Naive thymus-derived CD4-positive, alpha-beta T cell (primary cell): ENCODE results near the gene ANKRD24. TPM values are rescaled to one million over a fixed set of nuclear protein-coding genes. Genes with fewer than 3 reads are reported as not detected.
"Not testable (repeated sequence)": the region's sequence is repeated elsewhere in the genome, so short reads cannot be mapped to it uniquely, and the experiment has no call there.

Source experiments
- ATAC-seq: fragments of 150-1000 bp; cut with Tn5 transposase; 2 replicates; pipeline ENCODE4 v1.10.0; 2021; ENCODE audit warnings: mild to moderate bottlenecking, moderate library complexity
- CTCF ChIA-PET: fragments of 350-600 bp; sonication (Branson Sonifier 250); formaldehyde crosslinking; loops from one replicate; lab custom pipeline; 2021; ENCODE audit warnings: antibody characterized with exemption; lab: Charles Lee
- POLR2A ChIA-PET: fragments of 350-600 bp; sonication (Branson Sonifier 250); formaldehyde crosslinking; loops from one replicate; lab custom pipeline; 2021; ENCODE audit warnings: antibody characterized with exemption, inconsistent platforms; lab: Charles Lee
- DNase-seq, 9 donors: peaks; one replicate each; pipeline versions ENCODE4 v3.0.0 to v3.0.0-alpha.2; 2020 to 2022; ENCODE audit warnings: mixed read lengths in 1 of 9
- H3K27ac ChIP-seq: one replicate; pipeline ENCODE4 v1.7.0; 2013; ENCODE audit warnings: mild to moderate bottlenecking, low read depth, low read length, moderate library complexity
- H3K27me3 ChIP-seq, 2 donors: one replicate each; pipeline ENCODE4 v1.7.0; 2013; ENCODE audit warnings: low read length in 2 of 2, mild to moderate bottlenecking in 2 of 2, moderate library complexity in 2 of 2; ENCODE audit not compliant: control insufficient read depth in 2 of 2, insufficient read depth in 2 of 2
- H3K36me3 ChIP-seq, 3 experiments: 1 replicate in 2 of 3; 2 replicates in 1 of 3; pipeline ENCODE4 v1.7.0; 2013; ENCODE audit warnings: low read length in 3 of 3, mild to moderate bottlenecking in 3 of 3, moderate library complexity in 1 of 3; ENCODE audit not compliant: insufficient read depth in 3 of 3, control insufficient read depth in 2 of 3
- H3K4me1 ChIP-seq, 2 donors: one replicate each; pipeline ENCODE4 v1.7.0; 2013; ENCODE audit warnings: low read length in 2 of 2, mild to moderate bottlenecking in 2 of 2, moderate library complexity in 1 of 2; ENCODE audit not compliant: control insufficient read depth in 2 of 2, insufficient read depth in 2 of 2
- H3K4me3 ChIP-seq: 2 replicates; pipeline ENCODE4 v1.7.0; 2013; ENCODE audit warnings: mild to moderate bottlenecking, low read length
- H3K9me3 ChIP-seq, 3 experiments: 1 replicate in 2 of 3; 2 replicates in 1 of 3; pipeline ENCODE4 v1.7.0; 2013; ENCODE audit warnings: low read length in 3 of 3; ENCODE audit not compliant: control insufficient read depth in 2 of 3
- H3K27ac Mint-ChIP-seq, 9 donors: one replicate each; pipeline ENCODE4 v1.8.0; 2020 to 2022; ENCODE audit warnings: mixed read lengths in 9 of 9, mild to moderate bottlenecking in 8 of 9, moderate library complexity in 5 of 9, inconsistent platforms in 2 of 9
- H3K27me3 Mint-ChIP-seq, 5 donors: one replicate each; pipeline ENCODE4 v1.8.0; 2021 to 2022; ENCODE audit warnings: mixed read lengths in 5 of 5, mild to moderate bottlenecking in 1 of 5
- H3K36me3 Mint-ChIP-seq, 5 donors: one replicate each; pipeline ENCODE4 v1.8.0; 2020 to 2022; ENCODE audit warnings: mixed read lengths in 5 of 5, mild to moderate bottlenecking in 3 of 5, inconsistent platforms in 1 of 5
- H3K4me1 Mint-ChIP-seq, 7 donors: one replicate each; pipeline ENCODE4 v1.8.0; 2020 to 2022; ENCODE audit warnings: mixed read lengths in 7 of 7, mild to moderate bottlenecking in 3 of 7, inconsistent platforms in 1 of 7
- H3K4me3 Mint-ChIP-seq, 10 donors: one replicate each; pipeline ENCODE4 v1.8.0; 2020 to 2022; ENCODE audit warnings: mild to moderate bottlenecking in 10 of 10, mixed read lengths in 10 of 10, moderate library complexity in 6 of 10, inconsistent platforms in 2 of 10
- H3K9me3 Mint-ChIP-seq, 11 donors: one replicate each; pipeline ENCODE4 v1.8.0; 2020 to 2022; ENCODE audit warnings: mixed read lengths in 11 of 11, mild to moderate bottlenecking in 4 of 11, inconsistent platforms in 1 of 11, moderate library complexity in 1 of 11
- intact Hi-C, 2 donors: fragments of 100-400 bp; cut with micrococcal nuclease; formaldehyde crosslinking; loops; one replicate each; pipeline ENCODE4 v1.15.1; 2023
- polyA plus RNA-seq, 2 donors: library from polyadenylated mRNA; unstranded; fragments of 300-500 nt; fragmentation: Illumina TruSeq; gene quantifications; one replicate each; pipeline ENCODE4 v1.2.3, GENCODE V29; 2021
- total RNA-seq, 6 experiments: library from RNA in 5 of 6; stranded (reverse) in 5 of 6; gene quantifications; 1 replicate in 5 of 6; 2 replicates in 1 of 6; pipeline ENCODE4 v1.2.3 and lab custom pipeline; 2021 to 2026

The ANKRD24 gene
- total and polyA plus RNA-seq, 7 experiments from 2014 or later = 0.17 to 2.8 (median 1.9) TPM; not detected in 1

DNA sequence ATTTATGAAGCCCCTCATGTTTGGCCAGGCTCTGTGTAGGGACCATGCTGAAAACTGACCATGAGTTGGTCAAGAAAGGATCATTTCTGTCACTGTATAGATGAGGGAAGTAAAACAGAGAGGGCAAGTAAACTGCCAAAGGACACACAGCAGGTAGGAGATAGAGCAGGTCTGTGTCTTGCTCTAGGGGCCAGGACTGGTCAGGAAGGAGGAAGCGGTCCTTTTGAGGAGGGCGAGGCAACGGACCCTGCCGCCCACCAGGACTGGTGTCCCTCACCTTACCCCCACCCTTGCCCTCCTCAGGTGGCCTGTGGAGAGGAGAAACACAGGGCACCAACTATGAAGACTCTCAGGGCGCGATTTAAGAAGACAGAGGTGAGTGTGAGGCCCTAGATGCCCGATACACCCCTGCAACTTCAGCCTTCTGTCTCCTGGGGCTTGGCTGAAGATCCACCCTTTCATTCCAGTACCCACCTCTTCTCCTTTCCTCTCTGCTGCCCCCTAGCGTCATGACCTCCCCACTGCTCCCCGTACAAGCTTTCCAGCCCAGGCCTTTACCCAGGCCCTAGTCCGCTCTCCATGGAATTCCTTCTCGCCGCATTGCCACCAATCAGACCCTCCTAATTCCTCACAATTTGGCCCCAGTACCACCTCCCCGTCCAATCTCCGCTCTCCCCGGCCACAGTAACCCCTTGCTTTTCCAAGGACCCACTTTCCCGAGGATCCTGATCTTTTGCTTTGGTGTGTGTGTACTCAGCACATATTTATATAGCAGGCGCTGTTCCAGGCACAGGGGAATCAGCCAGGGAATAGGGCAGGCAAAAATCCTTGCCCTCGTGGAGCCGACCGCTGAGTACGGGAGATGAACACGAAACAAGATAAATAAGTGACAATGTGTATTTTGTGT lies 3.9 kb downstream of the ANKRD24 start:
- Histone ChIP-seq H3K27ac (no peak overlapping the region), H3K4me3 (no peak overlapping the region), H3K36me3 (peaks cover 0 to 6% (median 0%) of the 10 kb centered on the region in 3 experiments), H3K9me3 (no peaks in the 10 kb centered on the region), H3K4me1 (peaks cover 3 to 6% of the 10 kb centered on the region in 2 donors), H3K27me3 (no peaks in the 10 kb centered on the region)
- ChIA-PET POLR2A (interaction anchor here (0.5 kb wide), 1 partner anchor 484 kb away, joined by 3 read pairs; the partner anchor contains the start of gene MYDGF), CTCF (interaction anchor here (0.6 kb wide), 1 partner anchor 199 kb away, joined by 3 read pairs; no protein-coding TSS in a partner anchor)
- peak overlapping the region in 1 of 10 donors; percentile 63 for H3K4me3 Mint-ChIP-seq
- peaks cover 0 to 7% (median 0%) of the 10 kb centered on the region in 11 donors for H3K9me3 Mint-ChIP-seq
- H3K27ac Mint-ChIP-seq = peak overlapping the region in 2 of 9 donors; percentile 14 to 63
- intact Hi-C loops = loop anchor here in 1 of 2 donors (1.0 kb wide), 1 partner anchor 200 kb away; no protein-coding TSS in a partner anchor
- peaks cover 0 to 3% (median 0%) of the 10 kb centered on the region in 5 donors for H3K27me3 Mint-ChIP-seq
- peaks cover 0 to 3% (median 0%) of the 10 kb centered on the region in 5 donors for H3K36me3 Mint-ChIP-seq
- peak; percentile 49 to 84 (median 65) for DNase-seq
- peak; percentile 76 for ATAC-seq
- H3K4me1 Mint-ChIP-seq = peaks cover 5 to 31% (median 17%) of the 10 kb centered on the region in 7 donors

- POLR2A ChIA-PET = interaction anchor here (0.6 kb wide), 1 partner anchor 423 kb away, joined by 3 read pairs; no protein-coding TSS in a partner anchor
- Mint-ChIP-seq H3K27me3 (peaks cover 0 to 3% (median 0%) of the 10 kb centered on the region in 5 donors), H3K4me1 (peaks cover 5 to 25% (median 9%) of the 10 kb centered on the region in 7 donors), H3K9me3 (peaks cover 0 to 5% (median 0%) of the 10 kb centered on the region in 11 donors), H3K36me3 (peaks cover 0 to 3% (median 0%) of the 10 kb centered on the region in 5 donors), H3K4me3 (no peak overlapping the region), H3K27ac (peak overlapping the region in 1 of 9 donors; percentile 52)
- H3K4me3 ChIP-seq = no peak overlapping the region
- no peaks in the 10 kb centered on the region for H3K27me3 ChIP-seq
- H3K4me1 ChIP-seq = no peaks in the 10 kb centered on the region
- H3K9me3 ChIP-seq = no peaks in the 10 kb centered on the region
- no peak for ATAC-seq
- CTCF ChIA-PET = no interaction called here
- intact Hi-C loops = no loop called here
- H3K36me3 ChIP-seq = no peaks in the 10 kb centered on the region
- DNase-seq = no peak
- no peak overlapping the region for H3K27ac ChIP-seq
Measured at GRCh38 chr19:4187313-4188122, 5.0 kb downstream of the ANKRD24 start.

GRCh38 chr19:4189641-4190040 lies 7.2 kb downstream of the ANKRD24 start:
- intact Hi-C loops = no loop called here

DNA sequence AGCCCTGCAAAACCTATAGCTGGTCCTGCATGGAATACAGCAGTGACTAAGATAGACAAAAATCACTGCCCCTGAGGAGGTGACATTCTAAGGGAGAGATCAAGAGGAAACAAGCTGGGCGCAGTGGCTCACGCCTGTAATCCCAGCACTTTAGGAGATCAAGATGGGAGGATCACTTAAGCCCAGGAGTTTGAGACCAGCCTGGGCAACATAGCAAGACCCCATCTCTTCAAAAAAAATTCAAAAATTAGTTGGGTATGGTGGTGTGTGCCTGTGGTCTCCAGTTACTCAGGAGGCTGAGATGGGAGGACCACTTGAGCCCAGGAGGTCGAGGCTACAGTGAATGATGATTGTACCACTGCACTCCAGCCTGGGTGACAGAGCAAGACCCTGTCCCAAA lies 10.0 kb downstream of the ANKRD24 start:
- H3K4me1 Mint-ChIP-seq, H3K9me3 ChIP-seq, H3K27ac Mint-ChIP-seq, CTCF ChIA-PET, H3K36me3 ChIP-seq, POLR2A ChIA-PET, intact Hi-C loops, DNase-seq, H3K4me3 ChIP-seq, H3K4me1 ChIP-seq, H3K4me3 Mint-ChIP-seq, ATAC-seq, H3K27ac ChIP-seq, H3K9me3 Mint-ChIP-seq: not testable (repeated sequence)
- H3K36me3 Mint-ChIP-seq = peaks cover 5 to 13% (median 5%) of the 10 kb centered on the region in 5 donors
- H3K27me3 ChIP-seq = peaks cover 0 to 19% of the 10 kb centered on the region in 2 donors
- peaks cover 17 to 40% (median 38%) of the 10 kb centered on the region in 5 donors for H3K27me3 Mint-ChIP-seq

More at GRCh38 chr19:4189641-4190040, 7.2 kb downstream of the ANKRD24 start:
- Histone ChIP-seq H3K27ac (no peak overlapping the region), H3K4me3 (no peak overlapping the region), H3K27me3 (no peaks in the 10 kb centered on the region), H3K36me3 (no peaks in the 10 kb centered on the region), H3K9me3 (no peaks in the 10 kb centered on the region), H3K4me1 (no peaks in the 10 kb centered on the region)
- peaks cover 0 to 7% (median 0%) of the 10 kb centered on the region in 5 donors for H3K36me3 Mint-ChIP-seq
- DNase-seq (no peak), ATAC-seq (no peak)
- peaks cover 0 to 5% (median 0%) of the 10 kb centered on the region in 11 donors for H3K9me3 Mint-ChIP-seq
- no peak overlapping the region for H3K27ac Mint-ChIP-seq
- peaks cover 9 to 14% (median 12%) of the 10 kb centered on the region in 5 donors for H3K27me3 Mint-ChIP-seq
- H3K4me1 Mint-ChIP-seq = peaks cover 0 to 18% (median 5%) of the 10 kb centered on the region in 7 donors
- POLR2A ChIA-PET = no interaction called here
- no peak overlapping the region for H3K4me3 Mint-ChIP-seq
- CTCF ChIA-PET = no interaction called here

DNA sequence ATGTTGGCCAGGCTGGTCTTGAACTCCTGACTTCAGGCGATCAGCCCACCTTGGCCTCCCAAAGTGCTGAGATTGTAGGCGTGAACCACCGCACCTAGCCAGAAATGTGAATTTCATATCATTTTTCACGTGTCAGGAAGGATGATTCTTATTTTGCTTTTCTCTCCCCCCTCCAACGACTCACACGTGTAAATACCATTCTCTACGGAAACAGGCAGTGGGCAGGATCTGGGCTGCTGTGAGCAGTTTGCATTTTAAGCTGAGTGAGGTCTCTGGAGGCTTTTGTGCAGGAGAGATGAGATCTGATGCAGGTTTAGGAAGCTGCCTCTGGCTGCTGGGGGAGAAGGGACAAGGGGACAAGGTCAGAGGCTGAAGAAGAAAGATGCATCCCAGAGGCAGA lies 11.9 kb downstream of the ANKRD24 start:
- CTCF ChIA-PET = no interaction called here
- DNase-seq (no peak), ATAC-seq (no peak)
- intact Hi-C loops = no loop called here
- H3K4me3 ChIP-seq = no peak overlapping the region
- H3K4me3 Mint-ChIP-seq = no peak overlapping the region
- peaks cover 29 to 52% (median 52%) of the 10 kb centered on the region in 5 donors for H3K27me3 Mint-ChIP-seq
- H3K27ac ChIP-seq = no peak overlapping the region
- H3K27ac Mint-ChIP-seq = no peak overlapping the region
- H3K27me3 ChIP-seq = peaks cover 0 to 20% of the 10 kb centered on the region in 2 donors
- no peaks in the 10 kb centered on the region for H3K9me3 ChIP-seq
- H3K4me1 Mint-ChIP-seq = peaks cover 8 to 18% (median 11%) of the 10 kb centered on the region in 7 donors
- H3K36me3 ChIP-seq = no peaks in the 10 kb centered on the region
- H3K4me1 ChIP-seq = no peaks in the 10 kb centered on the region
- POLR2A ChIA-PET = no interaction called here
- H3K36me3 Mint-ChIP-seq = peaks cover 8 to 16% (median 9%) of the 10 kb centered on the region in 5 donors
- H3K9me3 Mint-ChIP-seq = peaks cover 0 to 10% (median 2%) of the 10 kb centered on the region in 11 donors

DNA sequence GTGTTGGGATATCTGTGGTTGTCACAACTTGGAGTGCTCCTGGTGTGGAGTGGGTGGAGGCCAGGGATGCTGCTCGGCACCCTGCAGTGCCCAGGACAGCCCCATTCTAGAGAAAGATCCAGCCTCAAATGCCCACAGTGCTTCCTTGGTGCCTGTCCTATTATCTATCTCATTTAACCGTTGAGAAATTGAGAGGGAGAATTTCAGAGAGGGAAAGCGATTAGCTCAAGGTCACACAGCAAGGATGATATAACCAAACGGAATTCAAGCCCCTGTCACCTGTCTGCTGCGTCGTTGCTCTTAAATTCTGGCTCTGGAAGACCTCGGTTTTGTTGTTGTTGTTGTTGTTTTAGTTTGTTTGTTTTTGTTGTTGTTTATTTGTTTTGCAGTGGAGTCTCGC lies 13.5 kb downstream of the ANKRD24 start:
- POLR2A ChIA-PET = no interaction called here

More for the DNA sequence above, 13.5 kb downstream of the ANKRD24 start:
- Mint-ChIP-seq H3K27me3 (peaks cover 33 to 62% (median 50%) of the 10 kb centered on the region in 5 donors), H3K27ac (no peak overlapping the region), H3K9me3 (peaks cover 0 to 10% (median 2%) of the 10 kb centered on the region in 11 donors), H3K36me3 (peaks cover 8 to 13% (median 9%) of the 10 kb centered on the region in 5 donors), H3K4me1 (peaks cover 8 to 18% (median 11%) of the 10 kb centered on the region in 7 donors), H3K4me3 (no peak overlapping the region)
- CTCF ChIA-PET = no interaction called here
- Histone ChIP-seq H3K9me3 (no peaks in the 10 kb centered on the region), H3K4me3 (no peak overlapping the region), H3K4me1 (no peaks in the 10 kb centered on the region), H3K36me3 (no peaks in the 10 kb centered on the region), H3K27ac (no peak overlapping the region), H3K27me3 (peaks cover 0 to 20% of the 10 kb centered on the region in 2 donors)
- ATAC-seq (no peak), DNase-seq (no peak)
- intact Hi-C loops = no loop called here
